HepG2 (cell line): Measurements from ENCODE around the gene CMAS. TPM values are rescaled to one million over a fixed set of nuclear protein-coding genes. Genes with fewer than 3 reads are reported as not detected.
A peak's percentile ranks its signal among the peaks of the same experiment; 100 is the strongest.

ENCODE experiments used
- ASH2L ChIP-seq: fragments of 300-600, 200-600 bp; sonication (generic); IDR thresholded peaks from 2 replicates; pipeline ENCODE4 v1.7.0; 2017; ENCODE audit warnings: low read depth, mild to moderate bottlenecking, moderate library complexity, mixed read lengths, low read length; ENCODE audit not compliant: insufficient read length
- CBX5 ChIP-seq: sonication (generic); formaldehyde crosslinking; IDR thresholded peaks from 2 replicates; pipeline ENCODE4 v1.4.0; 2020; ENCODE audit warnings: missing genetic modification reagents, borderline replicate concordance
- HMG20B ChIP-seq: conservative IDR thresholded peaks from 2 replicates; pipeline ENCODE4 v1.6.1; 2016; ENCODE audit warnings: missing genetic modification reagents, missing compliant biosample characterization
- KLF9 ChIP-seq: IDR thresholded peaks from 2 replicates; pipeline ENCODE4 v1.6.1; 2016; ENCODE audit warnings: low read depth
- NFRKB ChIP-seq: fragments of 450-650 bp; IDR thresholded peaks from 2 replicates; pipeline ENCODE4 v1.6.1; 2017
- NR2F6 ChIP-seq, 2 experiments: IDR thresholded peaks; 2 replicates each; pipeline ENCODE4 v1.6.1; 2016; ENCODE audit warnings: antibody characterized with exemption in 1 of 2, mild to moderate bottlenecking in 1 of 2
- NR3C1 ChIP-seq: sonication (generic); formaldehyde crosslinking; IDR thresholded peaks from 2 replicates; pipeline ENCODE4 v1.4.0; 2020; ENCODE audit warnings: missing genetic modification reagents
- PTBP1 ChIP-seq: fragments of 200-400 bp; formaldehyde crosslinking; IDR thresholded peaks from 2 replicates; pipeline ENCODE4 v1.6.1; 2018; ENCODE audit warnings: low read length, low read depth; ENCODE audit not compliant: poor library complexity, severe bottlenecking
- SNAI1 ChIP-seq: sonication (generic); formaldehyde crosslinking; IDR thresholded peaks from 2 replicates; pipeline ENCODE4 v1.5.0; 2020; ENCODE audit warnings: mild to moderate bottlenecking, missing genetic modification reagents, borderline replicate concordance
- ZNF382 ChIP-seq: sonication (generic); formaldehyde crosslinking; IDR thresholded peaks from 2 replicates; pipeline ENCODE4 v1.5.0; 2020; ENCODE audit warnings: missing genetic modification reagents, mild to moderate bottlenecking, borderline replicate concordance
- ZNF484 ChIP-seq: sonication (generic); formaldehyde crosslinking; IDR thresholded peaks from 2 replicates; pipeline ENCODE4 v1.5.1; 2020; ENCODE audit warnings: mild to moderate bottlenecking, low read depth, missing genetic modification reagents, borderline replicate concordance
- ZNF672 ChIP-seq: sonication (generic); formaldehyde crosslinking; IDR thresholded peaks from 2 replicates; pipeline ENCODE4 v1.8.1; 2022; ENCODE audit warnings: missing genetic modification reagents
- ZNF788 ChIP-seq: sonication (generic); formaldehyde crosslinking; IDR thresholded peaks from 2 replicates; pipeline ENCODE4 v1.5.0; 2020; ENCODE audit warnings: mild to moderate bottlenecking, missing genetic modification reagents, borderline replicate concordance
- polyA plus RNA-seq, 8 experiments: library from polyadenylated mRNA; depleted of rRNA in 3 of 8; stranded (reverse) in 7 of 8; unstranded in 1 of 8; fragments of >200 nt; fragmentation: Illumina TruSeq in 4 of 8; extraction: Trizol in 4 of 8; gene quantifications; 2 replicates each; pipeline versions ENCODE4 v1.2.1 to v1.2.3, GENCODE V29; 2011 to 2016; ENCODE audit warnings: low read depth in 4 of 8, missing spikeins in 1 of 8, mixed read lengths in 1 of 8; ENCODE audit not compliant: insufficient read depth in 1 of 8
- total RNA-seq, 5 experiments: library from RNA; depleted of rRNA; stranded (reverse); fragments of >200 nt; fragmentation: Illumina TruSeq; extraction: Trizol; gene quantifications; 2 replicates each; pipeline ENCODE4 v1.2.3, GENCODE V29; 2016; ENCODE audit warnings: low read depth in 1 of 5
- TF ChIP-seq, protein P1 (sequence below): IDR thresholded peaks from 2 replicates; pipeline ENCODE4 v1.6.1; 2016; ENCODE audit warnings: low read depth
- TF ChIP-seq, protein P2 (sequence below): sonication (generic); formaldehyde crosslinking; IDR thresholded peaks from 2 replicates; pipeline ENCODE4 v1.5.0; 2020; ENCODE audit warnings: mild to moderate bottlenecking, missing genetic modification reagents, borderline replicate concordance
- TF ChIP-seq, protein P3 (sequence below): IDR thresholded peaks from 2 replicates; pipeline ENCODE4 v1.6.1; 2012; ENCODE audit warnings: low read length, improper control_type of control experiment
- TF ChIP-seq, protein P4 (sequence below): sonication (generic); formaldehyde crosslinking; IDR thresholded peaks from 2 replicates; pipeline ENCODE4 v1.5.1; 2020; ENCODE audit warnings: missing genetic modification reagents, mild to moderate bottlenecking, borderline replicate concordance

CMAS gene
- total and polyA plus RNA-seq, 2 of the 13 experiments (the other 11 are each of a cell fraction or from before 2014, with no cell fraction given), result 14.0 to 21.3 TPM

DNA sequence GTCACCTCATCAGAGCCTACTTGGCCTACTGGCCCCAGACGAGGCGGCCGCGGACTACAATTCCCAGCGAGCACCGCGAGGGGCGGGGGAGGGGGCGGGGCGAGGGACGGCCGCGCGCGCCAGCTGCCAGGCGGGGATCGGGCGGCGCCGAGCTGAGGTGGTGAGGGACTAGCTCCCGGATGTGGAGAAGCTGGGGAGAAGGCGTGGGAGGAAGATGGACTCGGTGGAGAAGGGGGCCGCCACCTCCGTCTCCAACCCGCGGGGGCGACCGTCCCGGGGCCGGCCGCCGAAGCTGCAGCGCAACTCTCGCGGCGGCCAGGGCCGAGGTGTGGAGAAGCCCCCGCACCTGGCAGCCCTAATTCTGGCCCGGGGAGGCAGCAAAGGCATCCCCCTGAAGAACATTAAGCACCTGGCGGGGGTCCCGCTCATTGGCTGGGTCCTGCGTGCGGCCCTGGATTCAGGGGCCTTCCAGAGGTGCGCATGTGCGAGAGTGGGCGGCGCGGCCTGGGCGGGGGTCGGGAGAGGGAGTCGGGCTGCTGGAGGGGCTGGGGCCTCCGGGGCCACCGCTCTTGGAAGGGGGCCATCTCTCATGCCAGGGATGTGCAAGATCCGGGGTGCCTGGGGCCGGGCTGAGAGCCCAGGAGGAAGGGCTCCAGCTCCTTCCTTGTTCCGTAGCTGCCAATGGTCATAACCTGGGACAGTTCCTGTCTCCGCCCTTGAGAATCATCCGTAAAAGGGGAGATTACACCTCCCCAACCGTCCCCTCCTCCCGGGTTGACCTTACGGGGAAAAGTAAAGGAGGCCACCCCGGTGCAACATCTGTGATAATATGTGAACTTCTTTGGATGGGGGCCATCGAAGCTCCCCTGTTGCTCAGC lies at the start of gene CMAS (continued):
- TF ChIP-seq, protein P1, sequence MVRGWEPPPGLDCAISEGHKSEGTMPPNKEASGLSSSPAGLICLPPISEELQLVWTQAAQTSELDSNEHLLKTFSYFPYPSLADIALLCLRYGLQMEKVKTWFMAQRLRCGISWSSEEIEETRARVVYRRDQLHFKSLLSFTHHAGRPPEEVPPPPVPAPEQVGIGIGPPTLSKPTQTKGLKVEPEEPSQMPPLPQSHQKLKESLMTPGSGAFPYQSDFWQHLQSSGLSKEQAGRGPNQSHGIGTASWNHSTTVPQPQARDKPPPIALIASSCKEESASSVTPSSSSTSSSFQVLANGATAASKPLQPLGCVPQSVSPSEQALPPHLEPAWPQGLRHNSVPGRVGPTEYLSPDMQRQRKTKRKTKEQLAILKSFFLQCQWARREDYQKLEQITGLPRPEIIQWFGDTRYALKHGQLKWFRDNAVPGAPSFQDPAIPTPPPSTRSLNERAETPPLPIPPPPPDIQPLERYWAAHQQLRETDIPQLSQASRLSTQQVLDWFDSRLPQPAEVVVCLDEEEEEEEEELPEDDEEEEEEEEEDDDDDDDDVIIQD (CRISPR knock-in tag), result no peak
- TF ChIP-seq ASH2L (peak; percentile 62), ZNF788 (CRISPR knock-in tag) (0 out of 2 replicates have a peak, but pooled peaks have one; percentile 24), KLF9 (CRISPR knock-in tag) (no peak), SNAI1 (CRISPR knock-in tag) (peak; percentile 61; the same call in 1 of the 2 replicates), ZNF484 (no peak), NFRKB (no peak), NR3C1 (CRISPR knock-in tag) (no peak), PTBP1 (no peak), ZNF382 (CRISPR knock-in tag) (no peak), ZNF672 (CRISPR knock-in tag) (no peak), CBX5 (no peak; the same call in 1 of the 2 replicates), HMG20B (CRISPR knock-in tag) (no peak), NR2F6 (IDR thresholded peaks at IDR 0.05) (no peak), NR2F6 (CRISPR knock-in tag; IDR thresholded peaks at IDR 0.05) (no peak)
- TF ChIP-seq, protein P2, sequence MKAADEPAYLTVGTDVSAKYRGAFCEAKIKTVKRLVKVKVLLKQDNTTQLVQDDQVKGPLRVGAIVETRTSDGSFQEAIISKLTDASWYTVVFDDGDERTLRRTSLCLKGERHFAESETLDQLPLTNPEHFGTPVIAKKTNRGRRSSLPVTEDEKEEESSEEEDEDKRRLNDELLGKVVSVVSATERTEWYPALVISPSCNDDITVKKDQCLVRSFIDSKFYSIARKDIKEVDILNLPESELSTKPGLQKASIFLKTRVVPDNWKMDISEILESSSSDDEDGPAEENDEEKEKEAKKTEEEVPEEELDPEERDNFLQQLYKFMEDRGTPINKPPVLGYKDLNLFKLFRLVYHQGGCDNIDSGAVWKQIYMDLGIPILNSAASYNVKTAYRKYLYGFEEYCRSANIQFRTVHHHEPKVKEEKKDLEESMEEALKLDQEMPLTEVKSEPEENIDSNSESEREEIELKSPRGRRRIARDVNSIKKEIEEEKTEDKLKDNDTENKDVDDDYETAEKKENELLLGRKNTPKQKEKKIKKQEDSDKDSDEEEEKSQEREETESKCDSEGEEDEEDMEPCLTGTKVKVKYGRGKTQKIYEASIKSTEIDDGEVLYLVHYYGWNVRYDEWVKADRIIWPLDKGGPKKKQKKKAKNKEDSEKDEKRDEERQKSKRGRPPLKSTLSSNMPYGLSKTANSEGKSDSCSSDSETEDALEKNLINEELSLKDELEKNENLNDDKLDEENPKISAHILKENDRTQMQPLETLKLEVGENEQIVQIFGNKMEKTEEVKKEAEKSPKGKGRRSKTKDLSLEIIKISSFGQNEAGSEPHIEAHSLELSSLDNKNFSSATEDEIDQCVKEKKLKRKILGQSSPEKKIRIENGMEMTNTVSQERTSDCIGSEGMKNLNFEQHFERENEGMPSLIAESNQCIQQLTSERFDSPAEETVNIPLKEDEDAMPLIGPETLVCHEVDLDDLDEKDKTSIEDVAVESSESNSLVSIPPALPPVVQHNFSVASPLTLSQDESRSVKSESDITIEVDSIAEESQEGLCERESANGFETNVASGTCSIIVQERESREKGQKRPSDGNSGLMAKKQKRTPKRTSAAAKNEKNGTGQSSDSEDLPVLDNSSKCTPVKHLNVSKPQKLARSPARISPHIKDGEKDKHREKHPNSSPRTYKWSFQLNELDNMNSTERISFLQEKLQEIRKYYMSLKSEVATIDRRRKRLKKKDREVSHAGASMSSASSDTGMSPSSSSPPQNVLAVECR (CRISPR knock-in tag), result peak; percentile 68
- TF ChIP-seq, protein P3, sequence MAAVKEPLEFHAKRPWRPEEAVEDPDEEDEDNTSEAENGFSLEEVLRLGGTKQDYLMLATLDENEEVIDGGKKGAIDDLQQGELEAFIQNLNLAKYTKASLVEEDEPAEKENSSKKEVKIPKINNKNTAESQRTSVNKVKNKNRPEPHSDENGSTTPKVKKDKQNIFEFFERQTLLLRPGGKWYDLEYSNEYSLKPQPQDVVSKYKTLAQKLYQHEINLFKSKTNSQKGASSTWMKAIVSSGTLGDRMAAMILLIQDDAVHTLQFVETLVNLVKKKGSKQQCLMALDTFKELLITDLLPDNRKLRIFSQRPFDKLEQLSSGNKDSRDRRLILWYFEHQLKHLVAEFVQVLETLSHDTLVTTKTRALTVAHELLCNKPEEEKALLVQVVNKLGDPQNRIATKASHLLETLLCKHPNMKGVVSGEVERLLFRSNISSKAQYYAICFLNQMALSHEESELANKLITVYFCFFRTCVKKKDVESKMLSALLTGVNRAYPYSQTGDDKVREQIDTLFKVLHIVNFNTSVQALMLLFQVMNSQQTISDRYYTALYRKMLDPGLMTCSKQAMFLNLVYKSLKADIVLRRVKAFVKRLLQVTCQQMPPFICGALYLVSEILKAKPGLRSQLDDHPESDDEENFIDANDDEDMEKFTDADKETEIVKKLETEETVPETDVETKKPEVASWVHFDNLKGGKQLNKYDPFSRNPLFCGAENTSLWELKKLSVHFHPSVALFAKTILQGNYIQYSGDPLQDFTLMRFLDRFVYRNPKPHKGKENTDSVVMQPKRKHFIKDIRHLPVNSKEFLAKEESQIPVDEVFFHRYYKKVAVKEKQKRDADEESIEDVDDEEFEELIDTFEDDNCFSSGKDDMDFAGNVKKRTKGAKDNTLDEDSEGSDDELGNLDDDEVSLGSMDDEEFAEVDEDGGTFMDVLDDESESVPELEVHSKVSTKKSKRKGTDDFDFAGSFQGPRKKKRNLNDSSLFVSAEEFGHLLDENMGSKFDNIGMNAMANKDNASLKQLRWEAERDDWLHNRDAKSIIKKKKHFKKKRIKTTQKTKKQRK, result no peak
- TF ChIP-seq, protein P4, sequence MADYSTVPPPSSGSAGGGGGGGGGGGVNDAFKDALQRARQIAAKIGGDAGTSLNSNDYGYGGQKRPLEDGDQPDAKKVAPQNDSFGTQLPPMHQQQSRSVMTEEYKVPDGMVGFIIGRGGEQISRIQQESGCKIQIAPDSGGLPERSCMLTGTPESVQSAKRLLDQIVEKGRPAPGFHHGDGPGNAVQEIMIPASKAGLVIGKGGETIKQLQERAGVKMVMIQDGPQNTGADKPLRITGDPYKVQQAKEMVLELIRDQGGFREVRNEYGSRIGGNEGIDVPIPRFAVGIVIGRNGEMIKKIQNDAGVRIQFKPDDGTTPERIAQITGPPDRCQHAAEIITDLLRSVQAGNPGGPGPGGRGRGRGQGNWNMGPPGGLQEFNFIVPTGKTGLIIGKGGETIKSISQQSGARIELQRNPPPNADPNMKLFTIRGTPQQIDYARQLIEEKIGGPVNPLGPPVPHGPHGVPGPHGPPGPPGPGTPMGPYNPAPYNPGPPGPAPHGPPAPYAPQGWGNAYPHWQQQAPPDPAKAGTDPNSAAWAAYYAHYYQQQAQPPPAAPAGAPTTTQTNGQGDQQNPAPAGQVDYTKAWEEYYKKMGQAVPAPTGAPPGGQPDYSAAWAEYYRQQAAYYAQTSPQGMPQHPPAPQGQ (CRISPR knock-in tag), result no peak
